ENCODE results near the gene ATG4C.
"Not testable (repeated sequence)": the region's sequence is repeated elsewhere in the genome, so short reads cannot be mapped to it uniquely, and the experiment has no call there.

ATG4C gene

GRCh38 chr1:62774006-62774405 lies 9.9 kb upstream of the ATG4C start:
- DNase-seq (ENCODE audit: insufficient read length, low spot score): no peak
- no peak for TF ChIP-seq CTCF (IDR thresholded peaks at IDR 0.05; ENCODE audit: insufficient read depth, missing control alignments)
- FAIRE-seq: no peak

DNA sequence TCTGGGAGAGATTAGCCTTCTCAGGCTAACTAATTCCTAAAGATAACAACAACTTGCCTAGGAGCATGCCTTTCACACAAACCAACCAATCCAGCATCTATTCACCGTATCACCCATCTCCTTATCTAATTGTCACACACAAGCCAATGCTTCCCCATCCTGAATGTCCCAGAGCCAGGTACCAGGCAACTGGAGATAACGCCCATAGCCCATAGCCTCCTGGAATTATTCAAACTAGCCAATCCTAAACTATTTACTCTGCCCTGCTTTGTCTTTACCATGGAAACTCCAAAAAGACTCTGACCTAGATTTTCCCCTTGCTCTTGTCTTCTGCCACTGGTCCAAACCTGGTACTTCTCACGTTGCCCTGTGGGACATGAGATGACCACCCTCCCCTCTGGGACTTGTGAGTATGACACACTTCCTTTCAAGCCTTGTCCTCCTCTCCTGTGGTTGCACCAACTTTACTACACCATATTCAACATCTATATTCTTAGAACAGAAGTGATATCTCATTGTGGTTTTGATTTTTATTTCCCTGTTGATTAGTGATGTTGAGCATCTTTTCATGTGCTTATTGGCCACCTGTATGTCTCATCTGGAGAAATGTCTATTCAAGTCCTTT lies 8.8 kb upstream of the ATG4C start:
- FAIRE-seq: no peak
- no peak for DNase-seq (ENCODE audit: insufficient read length, low spot score)
- TF ChIP-seq CTCF (IDR thresholded peaks at IDR 0.05; ENCODE audit: insufficient read depth, missing control alignments): no peak

- no peak for TF ChIP-seq CTCF (IDR thresholded peaks at IDR 0.05; ENCODE audit: insufficient read depth, missing control alignments)
- DNase-seq (ENCODE audit: insufficient read length, low spot score): no peak
- no peak for FAIRE-seq
Observed at GRCh38 chr1:62778208-62778607, 5.7 kb upstream of the ATG4C start.

DNA sequence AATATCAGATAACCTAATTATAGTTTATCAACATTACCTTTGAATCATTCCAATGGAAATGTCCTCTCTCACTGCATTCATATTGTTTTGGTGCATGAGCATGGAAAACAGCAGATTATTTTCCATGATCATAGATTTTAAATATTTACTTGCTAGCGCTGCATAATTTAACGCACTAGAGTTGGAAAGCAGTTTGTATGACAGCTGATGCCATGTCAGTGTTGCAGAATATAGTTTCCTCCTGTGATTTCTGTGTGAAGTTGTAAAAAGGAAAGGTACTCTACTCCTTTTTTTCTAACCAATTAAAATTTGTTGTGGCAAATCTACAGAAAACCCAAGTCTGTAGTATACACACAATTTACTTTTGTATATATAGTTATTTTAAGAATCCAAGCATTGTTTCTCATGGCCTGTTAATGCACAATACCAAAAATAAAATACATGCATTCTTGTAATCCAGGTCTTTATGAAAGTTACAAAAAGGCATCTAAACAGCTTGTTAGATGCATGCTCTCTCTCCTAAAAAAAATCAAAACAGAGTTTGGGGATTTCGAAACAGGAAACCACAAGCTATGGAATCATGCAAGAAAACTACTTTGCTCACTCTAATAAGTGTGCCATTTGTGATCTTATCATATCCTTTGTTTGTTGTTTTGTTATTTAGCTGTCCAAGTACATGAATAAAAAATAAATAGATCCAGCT lies 1.9 kb upstream of the ATG4C start:
- TF ChIP-seq CTCF (IDR thresholded peaks at IDR 0.05; ENCODE audit: insufficient read depth, missing control alignments): no peak
- FAIRE-seq (no peak), DNase-seq (ENCODE audit: insufficient read length, low spot score) (no peak)

GRCh38 chr1:62782544-62783212 lies 1.3 kb upstream of the ATG4C start:
- not testable (repeated sequence) for DNase-seq (ENCODE audit: insufficient read length, low spot score); FAIRE-seq

DNA sequence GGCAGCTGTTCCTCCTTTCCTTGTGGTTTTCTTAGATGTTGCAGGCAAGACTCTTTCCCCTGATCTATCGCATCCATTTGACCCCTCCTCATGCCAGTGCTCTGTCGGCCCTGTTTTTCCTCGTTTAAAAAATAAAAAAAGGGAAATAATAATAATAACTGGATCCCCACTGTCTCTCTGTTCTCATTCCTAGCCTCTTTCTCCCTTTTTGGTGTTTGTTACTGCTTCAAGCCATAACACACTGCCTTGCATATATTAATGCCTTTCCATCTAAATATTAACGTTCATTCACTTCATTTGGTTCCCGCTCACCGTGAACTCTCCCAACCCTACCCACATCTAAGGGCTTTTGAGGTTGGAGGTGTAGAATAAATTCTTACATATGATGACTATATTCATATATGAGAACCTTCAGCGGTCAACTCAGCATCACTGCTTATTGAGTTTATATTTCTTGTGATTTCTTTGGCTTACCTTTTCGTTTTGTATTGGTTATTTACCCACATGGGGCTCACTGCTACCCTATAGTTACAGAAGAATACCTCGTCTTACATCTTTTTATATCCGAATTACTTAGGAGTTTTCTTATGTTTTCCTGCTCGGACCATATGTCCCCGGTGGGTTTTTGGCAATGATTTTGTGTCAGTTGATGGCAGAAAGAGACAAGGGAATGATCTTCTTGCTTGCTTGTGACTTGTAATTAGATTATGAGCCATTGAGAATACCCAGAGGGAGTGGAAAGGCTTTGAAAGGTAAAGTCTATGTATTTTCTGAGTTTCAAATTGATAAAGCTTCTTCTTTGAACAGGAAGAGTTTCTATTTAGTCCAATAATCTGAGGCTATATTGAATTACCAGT lies 805 bp downstream of the ATG4C start:
- FAIRE-seq: no peak

More for the DNA sequence above, 805 bp downstream of the ATG4C start:
- no peak for TF ChIP-seq CTCF (IDR thresholded peaks at IDR 0.05; ENCODE audit: insufficient read depth, missing control alignments)
- DNase-seq (ENCODE audit: insufficient read length, low spot score): no peak

Data from D721Med (cell line).